K562 (cell line): ENCODE data around the gene SCMH1. TPM values are rescaled to one million over a fixed set of nuclear protein-coding genes. Genes with fewer than 3 reads are reported as not detected.
"Not testable (repeated sequence)": the region's sequence is repeated elsewhere in the genome, so short reads cannot be mapped to it uniquely, and the experiment has no call there.

Experiments
- ATAC-seq: fragments of 200-7000 bp; cut with Tn5 transposase; 3 replicates; pipeline ENCODE4 v1.9.1; 2020; ENCODE audit warnings: moderate library complexity
- BruUV-seq: library from RNA; stranded (reverse); fragments of 400-500 nt; replicated peaks from 2 replicates; lab custom pipeline; 2021; lab: Mats Ljungman, UMichigan
- CTCF ChIA-PET: fragments of 300-600 bp; formaldehyde crosslinking; extraction: SDS; loops from one replicate; lab custom pipeline; 2021; ENCODE audit warnings: low intra/inter-chr PET ratio; lab: Yijun Ruan, JAX
- POLR2A ChIA-PET: fragments of 300-600, 350-650 bp; sonication (Branson Sonifier 250); formaldehyde crosslinking; extraction: SDS; loops from one replicate; lab custom pipeline; 2021; ENCODE audit warnings: antibody characterized with exemption, inconsistent platforms; lab: Yijun Ruan, JAX
- DNase-seq, 4 experiments: peaks; one replicate each; pipeline versions ENCODE4 v3.0.0 to v3.0.0-alpha.2; 2011 to 2018; ENCODE audit warnings: low spot score in 3 of 4, mixed read lengths in 3 of 4; ENCODE audit errors: extremely low read depth in 1 of 4
- FAIRE-seq: peaks from 2 replicates; lab custom pipeline; 2011; peaks lifted over from hg19 to GRCh38; lab: Jason Lieb, UNC
- H2AFZ ChIP-seq: 2 replicates; pipeline ENCODE4 v1.6.0; 2011; ENCODE audit warnings: low read depth, low read length, control low read depth, inconsistent platforms
- H3K27ac ChIP-seq: fragments of 200-600 bp; 3 replicates; pipeline ENCODE4 v1.8.0; 2011; ENCODE audit warnings: low read depth, mild to moderate bottlenecking, control low read depth, inconsistent platforms, low read length, moderate library complexity, mixed read lengths; ENCODE audit errors: extremely low read depth
- H3K27me3 ChIP-seq, 2 experiments: fragments of 300-600 bp in 1 of 2; 2 replicates in 1 of 2; 3 replicates in 1 of 2; pipeline versions ENCODE4 v1.6.0 to v1.8.0; 2011; ENCODE audit warnings: inconsistent platforms in 2 of 2, low read length in 2 of 2, mild to moderate bottlenecking in 1 of 2, mixed read lengths in 1 of 2, moderate library complexity in 1 of 2; ENCODE audit not compliant: control insufficient read depth in 2 of 2, insufficient read depth in 2 of 2
- H3K36me3 ChIP-seq: fragments of 300-600 bp; 3 replicates; pipeline ENCODE4 v1.8.0; 2011; ENCODE audit warnings: mild to moderate bottlenecking, low read length, inconsistent platforms; ENCODE audit not compliant: control insufficient read depth, insufficient read depth
- H3K4me1 ChIP-seq, 2 experiments: fragments of 200-600 bp in 1 of 2; replicated peaks in 1 of 2; 2 replicates in 1 of 2; 3 replicates in 1 of 2; pipeline versions ENCODE4 v1.5.1 to v1.8.0; 2011; ENCODE audit warnings: inconsistent platforms in 2 of 2, low read length in 2 of 2, mild to moderate bottlenecking in 1 of 2, mixed read lengths in 1 of 2, moderate library complexity in 1 of 2; ENCODE audit not compliant: control insufficient read depth in 2 of 2, insufficient read depth in 2 of 2
- H3K4me2 ChIP-seq: 2 replicates; pipeline ENCODE4 v1.6.1; 2011; ENCODE audit warnings: low read length, control low read depth, inconsistent platforms, mixed read lengths; ENCODE audit not compliant: insufficient read depth
- H3K4me3 ChIP-seq: fragments of 200-600 bp; sonication (generic), shearing (Covaris generic); 2 replicates; pipeline ENCODE4 v1.5.1; 2016; ENCODE audit warnings: control low read depth, inconsistent platforms
- H3K79me2 ChIP-seq: fragments of 200-600 bp; 3 replicates; pipeline ENCODE4 v1.8.0; 2011; ENCODE audit warnings: low read length, inconsistent platforms; ENCODE audit not compliant: control insufficient read depth, insufficient read depth
- H3K9ac ChIP-seq, 2 experiments: 2 replicates each; pipeline versions ENCODE4 v1.6.0 to v1.6.1; 2011; ENCODE audit warnings: low read depth in 2 of 2, low read length in 2 of 2, control low read depth in 1 of 2, inconsistent platforms in 1 of 2, mild to moderate bottlenecking in 1 of 2, mixed read lengths in 1 of 2; ENCODE audit not compliant: insufficient read depth in 1 of 2
- H3K9me1 ChIP-seq: one replicate; pipeline ENCODE4 v1.6.0; 2011; ENCODE audit warnings: inconsistent platforms, mild to moderate bottlenecking, low read length, moderate library complexity; ENCODE audit not compliant: control insufficient read depth, insufficient read depth
- H3K9me3 ChIP-seq: replicated peaks from 2 replicates; pipeline ENCODE4 v1.5.1; 2011; ENCODE audit warnings: low read depth, low read length, inconsistent platforms; ENCODE audit not compliant: control insufficient read depth, insufficient read depth
- H4K20me1 ChIP-seq: replicated peaks from 2 replicates; pipeline ENCODE4 v1.6.1; 2011; ENCODE audit warnings: low read length, inconsistent platforms, mixed read lengths; ENCODE audit not compliant: control insufficient read depth, insufficient read depth
- C11orf30 ChIP-seq: fragments of 450-650 bp; IDR thresholded peaks from 2 replicates; pipeline ENCODE4 v1.6.1; 2016; ENCODE audit warnings: low read depth, mild to moderate bottlenecking
- FOXA3 ChIP-seq, 2 experiments: fragments of 450-650 bp in 1 of 2; sonication (generic) in 1 of 2; formaldehyde crosslinking; IDR thresholded peaks in 1 of 2; conservative IDR thresholded peaks in 1 of 2; 2 replicates each; pipeline versions ENCODE4 v1.4.0 to v1.8.0; 2020 to 2022; ENCODE audit warnings: mild to moderate bottlenecking in 2 of 2, missing genetic modification reagents in 1 of 2
- HDAC6 ChIP-seq: IDR thresholded peaks from 2 replicates; pipeline ENCODE4 v1.6.1; 2012; ENCODE audit warnings: low read depth, mild to moderate bottlenecking, control low read depth, inconsistent platforms, low read length, moderate library complexity
- POU5F1 ChIP-seq: fragments of 150-350 bp; IDR thresholded peaks from 2 replicates; pipeline ENCODE4 v1.6.1; 2014; ENCODE audit warnings: borderline replicate concordance, low read length, low read depth, mild to moderate bottlenecking; ENCODE audit not compliant: partially characterized antibody
- SMAD4 ChIP-seq: fragments of 250-450 bp; sonication (Bioruptor Pico); conservative IDR thresholded peaks from 2 replicates; pipeline ENCODE4 v1.8.0; 2021; ENCODE audit warnings: inconsistent platforms, mild to moderate bottlenecking, moderate library complexity
- SPI1 ChIP-seq: IDR thresholded peaks from 2 replicates; pipeline ENCODE4 v1.6.1; 2011; ENCODE audit warnings: low read depth, low read length, control low read depth, borderline replicate concordance
- ZNF197 ChIP-seq: fragments of 200-800 bp; sonication (Bioruptor generic); IDR thresholded peaks from 2 replicates; pipeline ENCODE4 v1.6.1; 2016; ENCODE audit warnings: low read depth, missing genetic modification characterization, missing compliant biosample characterization
- ZNF324 ChIP-seq: fragments of 250-450 bp; sonication (Bioruptor Pico); IDR thresholded peaks from 2 replicates; pipeline ENCODE4 v1.4.0; 2020; ENCODE audit warnings: mild to moderate bottlenecking
- ZNF764 ChIP-seq: fragments of 250-450 bp; sonication (Bioruptor Pico); IDR thresholded peaks from 2 replicates; pipeline ENCODE4 v1.4.0; 2020; ENCODE audit warnings: low read depth, mild to moderate bottlenecking, moderate library complexity
- WGBS: fragments of 100-300 bp; shearing (Covaris generic); methylation state at CpG from one replicate; pipeline ENCODE4 v1.1.6; 2016; ENCODE audit warnings: low coverage, mixed read lengths; ENCODE audit not compliant: insufficient coverage; ENCODE audit errors: missing lambda C conversion rate; 5-methylcytosine and 5-hydroxymethylcytosine counted together
- in situ Hi-C: fragments of 300-500 bp; cut with MboI; formaldehyde crosslinking; loops from 4 replicates; pipeline ENCODE4 v1.15.0; 2018; ENCODE audit warnings: inconsistent platforms, mixed read lengths
- intact Hi-C: fragments of 100-400 bp; cut with micrococcal nuclease; formaldehyde crosslinking; loops from 2 replicates; pipeline ENCODE4 v1.14.2; 2022
- polyA plus RNA-seq, 8 experiments: library from polyadenylated mRNA; depleted of rRNA in 4 of 8; stranded (reverse) in 5 of 8; unstranded in 3 of 8; fragments of >200 nt; fragmentation: Nextera tagmentation in 2 of 8; fragmentation: Illumina TruSeq in 1 of 8; extraction: Ambion mirVana in 2 of 8; extraction: Trizol in 1 of 8; gene quantifications; 2 replicates each; pipeline versions ENCODE4 v1.2.1 to v1.2.3, GENCODE V29; 2011 to 2014; ENCODE audit warnings: inconsistent platforms in 1 of 8, missing spikeins in 1 of 8
- total RNA-seq, 7 experiments: library from RNA; depleted of rRNA in 6 of 7; stranded (reverse); fragments of >200 nt in 6 of 7; fragmentation: Illumina TruSeq in 2 of 7; extraction: Trizol in 2 of 7; gene quantifications; 2 replicates each; pipeline versions ENCODE4 v1.2.1 to v1.2.3, GENCODE V29; 2011 to 2021; ENCODE audit warnings: low replicate concordance in 1 of 7
- TF ChIP-seq, protein P1 (sequence below): fragments of 450-650 bp; IDR thresholded peaks from 2 replicates; pipeline ENCODE4 v1.6.1; 2016
- TF ChIP-seq, protein P2 (sequence below), 3 experiments: IDR thresholded peaks in 2 of 3; conservative IDR thresholded peaks in 1 of 3; 2 replicates each; pipeline ENCODE4 v1.5.1; 2011 to 2012; ENCODE audit warnings: low read length in 3 of 3, mild to moderate bottlenecking in 3 of 3, control low read depth in 2 of 3, improper control_type of control experiment in 1 of 3, inconsistent platforms in 1 of 3, low read depth in 1 of 3, mixed read lengths in 1 of 3, moderate library complexity in 1 of 3; ENCODE audit not compliant: insufficient read depth in 2 of 3

SCMH1 gene
- total and polyA plus RNA-seq, 9 of the 15 experiments (the other 6 are each of a cell fraction or from before 2014, with no cell fraction given): 8.5 to 37.0 (median 26.8) TPM

DNA sequence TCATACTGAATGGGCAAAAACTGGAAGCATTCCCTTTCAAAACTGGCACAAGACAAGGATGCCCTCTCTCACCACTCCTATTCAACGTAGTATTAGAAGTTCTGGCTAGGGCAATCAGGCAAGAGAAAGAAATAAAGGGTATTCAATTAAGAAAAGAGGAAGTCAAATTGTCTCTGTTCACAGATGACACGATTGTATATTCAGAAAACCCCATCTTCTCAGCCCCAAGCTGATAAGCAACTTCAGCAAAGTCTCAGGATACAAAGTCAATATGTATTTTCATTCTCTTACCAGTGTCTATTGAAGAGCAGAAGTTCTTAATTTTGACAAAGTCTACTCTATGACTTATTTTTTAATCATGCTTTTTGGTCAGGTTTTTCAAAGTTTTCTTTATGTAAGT lies 107.8 kb downstream of the SCMH1 start:
- H3K27ac ChIP-seq, H3K9ac ChIP-seq, H4K20me1 ChIP-seq, ATAC-seq, BruUV-seq, DNase-seq, H3K9me1 ChIP-seq, FAIRE-seq, H3K4me2 ChIP-seq, H3K4me1 ChIP-seq, intact Hi-C loops, H2AFZ ChIP-seq, H3K27me3 ChIP-seq, in situ Hi-C loops, H3K36me3 ChIP-seq, H3K4me3 ChIP-seq, H3K79me2 ChIP-seq, H3K9me3 ChIP-seq: not testable (repeated sequence)
- TF ChIP-seq FOXA3 (CRISPR knock-in tag; conservative IDR thresholded peaks at IDR 0.05 in 1 of 2, IDR thresholded peaks at IDR 0.05 in 1 of 2) (peak in 1 of 2 experiments; percentile 40; a peak in 1 of 4 replicates), SPI1 (peak; percentile 76; the same call in 1 of the 2 replicates)
- WGBS: 47% methylated on average over 2 of the region's 2 CpGs
- CTCF ChIA-PET: interaction anchor here (0.7 kb wide), 1 partner anchor 83 kb away, joined by 3 read pairs; no protein-coding TSS in a partner anchor
- POLR2A ChIA-PET: interaction anchor here (1.4 kb wide), 1 partner anchor 11 kb away, joined by 3 read pairs; no protein-coding TSS in a partner anchor

DNA sequence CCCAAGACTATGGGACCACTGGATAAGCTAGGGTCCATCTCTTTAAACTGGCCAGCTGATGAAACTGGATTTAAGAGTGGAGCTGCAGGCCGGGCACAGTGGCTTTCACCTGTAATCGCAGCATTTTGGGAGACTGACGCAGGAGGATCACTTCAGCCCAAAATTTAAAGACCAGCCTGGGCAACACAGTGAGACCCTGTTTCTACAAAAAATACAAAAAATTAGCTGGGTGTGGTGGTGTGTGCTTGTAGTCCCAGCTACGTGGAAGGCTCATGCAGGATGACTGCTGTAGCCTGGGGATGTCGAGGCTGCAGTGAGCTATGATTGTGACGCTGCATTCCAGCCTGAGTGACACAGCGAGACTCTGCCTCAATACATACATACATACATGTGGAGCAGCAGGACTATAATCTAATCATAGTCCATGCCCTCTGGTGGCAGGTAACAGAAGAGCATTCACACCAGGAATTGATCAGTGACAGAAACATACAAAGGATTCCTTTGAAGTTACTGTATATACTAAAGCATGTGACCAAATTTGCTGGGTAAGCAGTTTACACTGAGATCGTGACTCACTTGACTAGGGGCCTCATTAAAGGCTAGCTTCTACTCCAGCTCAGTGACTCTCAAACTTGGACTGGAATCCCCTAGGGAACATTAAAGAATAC lies 119.1 kb downstream of the SCMH1 start:
- Histone ChIP-seq H3K36me3 (peaks cover 6% of the 10 kb centered on the region; the same call in 1 of the 3 replicates), H4K20me1 (0 out of 2 replicates have a peak, but pooled peaks cover 3% of the 10 kb centered on the region), H3K9me1 (no peaks in the 10 kb centered on the region), H3K79me2 (no peaks in the 10 kb centered on the region), H3K9ac (no peak overlapping the region), H3K4me3 (no peak overlapping the region), H3K27me3 (no peaks in the 10 kb centered on the region), H3K27ac (no peak overlapping the region), H3K4me1 (no peaks in the 10 kb centered on the region; a peak in 1 of 5 replicates), H2AFZ (no peak overlapping the region), H3K9me3 (no peaks in the 10 kb centered on the region), H3K4me2 (no peak overlapping the region)
- ATAC-seq (peak; percentile 91), DNase-seq (peak; percentile 23 to 45 (median 40)), FAIRE-seq (peak; percentile 81)
- BruUV-seq: no TSS peak
- in situ Hi-C loops: no loop called here
- ChIA-PET POLR2A (interaction anchor here (0.7 to 1.2 kb wide), 3 partner anchors 9 to 28 kb away, joined by 3 read pairs; no protein-coding TSS in a partner anchor), CTCF (no interaction called here)
- 73% methylated on average over 8 of the region's 8 CpGs for WGBS
- intact Hi-C loops: loop anchor here (5.0 kb wide), 1 partner anchor 86 kb away; no protein-coding TSS in a partner anchor
- no peak for TF ChIP-seq HDAC6
- no peak for TF ChIP-seq ZNF324 (CRISPR knock-in tag)
- TF ChIP-seq, protein P1, sequence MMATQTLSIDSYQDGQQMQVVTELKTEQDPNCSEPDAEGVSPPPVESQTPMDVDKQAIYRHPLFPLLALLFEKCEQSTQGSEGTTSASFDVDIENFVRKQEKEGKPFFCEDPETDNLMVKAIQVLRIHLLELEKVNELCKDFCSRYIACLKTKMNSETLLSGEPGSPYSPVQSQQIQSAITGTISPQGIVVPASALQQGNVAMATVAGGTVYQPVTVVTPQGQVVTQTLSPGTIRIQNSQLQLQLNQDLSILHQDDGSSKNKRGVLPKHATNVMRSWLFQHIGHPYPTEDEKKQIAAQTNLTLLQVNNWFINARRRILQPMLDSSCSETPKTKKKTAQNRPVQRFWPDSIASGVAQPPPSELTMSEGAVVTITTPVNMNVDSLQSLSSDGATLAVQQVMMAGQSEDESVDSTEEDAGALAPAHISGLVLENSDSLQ: peak; percentile 30; the same call in 1 of the 2 replicates
- TF ChIP-seq ZNF764 (CRISPR knock-in tag): no peak
- TF ChIP-seq, protein P2, sequence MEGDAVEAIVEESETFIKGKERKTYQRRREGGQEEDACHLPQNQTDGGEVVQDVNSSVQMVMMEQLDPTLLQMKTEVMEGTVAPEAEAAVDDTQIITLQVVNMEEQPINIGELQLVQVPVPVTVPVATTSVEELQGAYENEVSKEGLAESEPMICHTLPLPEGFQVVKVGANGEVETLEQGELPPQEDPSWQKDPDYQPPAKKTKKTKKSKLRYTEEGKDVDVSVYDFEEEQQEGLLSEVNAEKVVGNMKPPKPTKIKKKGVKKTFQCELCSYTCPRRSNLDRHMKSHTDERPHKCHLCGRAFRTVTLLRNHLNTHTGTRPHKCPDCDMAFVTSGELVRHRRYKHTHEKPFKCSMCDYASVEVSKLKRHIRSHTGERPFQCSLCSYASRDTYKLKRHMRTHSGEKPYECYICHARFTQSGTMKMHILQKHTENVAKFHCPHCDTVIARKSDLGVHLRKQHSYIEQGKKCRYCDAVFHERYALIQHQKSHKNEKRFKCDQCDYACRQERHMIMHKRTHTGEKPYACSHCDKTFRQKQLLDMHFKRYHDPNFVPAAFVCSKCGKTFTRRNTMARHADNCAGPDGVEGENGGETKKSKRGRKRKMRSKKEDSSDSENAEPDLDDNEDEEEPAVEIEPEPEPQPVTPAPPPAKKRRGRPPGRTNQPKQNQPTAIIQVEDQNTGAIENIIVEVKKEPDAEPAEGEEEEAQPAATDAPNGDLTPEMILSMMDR (IDR thresholded peaks at IDR 0.05 in 2 of 3, conservative IDR thresholded peaks at IDR 0.05 in 1 of 3; ENCODE audit: insufficient read depth in 2 of 3, low read depth in 1 of 3, low read length in 3 of 3): peak; percentile 27 to 72 (median 65); a peak in 5 of 6 replicates
- no peak for TF ChIP-seq POU5F1
- no peak for TF ChIP-seq SMAD4 (CRISPR knock-in tag)
- no peak for TF ChIP-seq ZNF197 (CRISPR knock-in tag)
- TF ChIP-seq C11orf30: peak; percentile 97
